22Rv1 (cell line): ENCODE results near the gene ARIH1.

Experiments
- CTCF ChIP-seq: fragments of 450-650 bp; IDR thresholded peaks from 2 replicates; pipeline ENCODE4 v1.5.1; 2017; ENCODE audit warnings: mild to moderate bottlenecking
- ZFX ChIP-seq: fragments of 450-650 bp; IDR thresholded peaks from 2 replicates; pipeline ENCODE4 v1.6.1; 2017; ENCODE audit warnings: antibody characterized with exemption, borderline replicate concordance

GRCh38 chr15:72515591-72516389 is 41.7 kb downstream of the ARIH1 start:
- TF ChIP-seq CTCF, result no peak
- TF ChIP-seq ZFX, result no peak
